ENCODE results near the gene GTSF1L. TPM values are rescaled to one million over a fixed set of nuclear protein-coding genes. Genes with fewer than 3 reads are reported as not detected.

GTSF1L gene
- polyA plus RNA-seq, 2 of the 4 experiments (the other 2 are of a cell fraction) = not detected

- Histone ChIP-seq H3K4me1 (no peaks in the 10 kb centered on the region), H3K9me3 (no peaks in the 10 kb centered on the region), H3K4me2 (no peak overlapping the region), H3K4me3 (no peak overlapping the region), H3K27ac (no peak overlapping the region)
- CTCF ChIA-PET = interaction anchor here (0.8 kb wide), 1 partner anchor 17 kb away, joined by 3 read pairs; no protein-coding TSS in a partner anchor
- FAIRE-seq = no peak
- WGBS (ENCODE audit: missing lambda C conversion rate) = 66% methylated on average over 9 of the region's 9 CpGs
- ATAC-seq = no peak
- POLR2A ChIA-PET = no interaction called here
- DNase-seq (ENCODE audit: low read depth in 1 of 2, low spot score in 1 of 2) = no peak
- TF ChIP-seq POLR2AphosphoS2 (conservative IDR thresholded peaks at IDR 0.05; ENCODE audit: low read length) (no peak), GATA3 (IDR thresholded peaks at IDR 0.05; ENCODE audit: borderline replicate concordance) (no peak), BHLHE40 (IDR thresholded peaks at IDR 0.05; ENCODE audit: low read depth, low read length) (no peak), EHF (CRISPR knock-in tag; IDR thresholded peaks at IDR 0.05) (no peak), RNF2 (IDR thresholded peaks at IDR 0.05; ENCODE audit: borderline replicate concordance, low read depth) (no peak), EHMT2 (IDR thresholded peaks at IDR 0.05; ENCODE audit: low read depth) (no peak), HOXB13 (CRISPR knock-in tag; IDR thresholded peaks at IDR 0.05; ENCODE audit: low read depth) (no peak), REST (IDR thresholded peaks at IDR 0.05) (no peak), EP300 (IDR thresholded peaks at IDR 0.05) (no peak), SREBF2 (IDR thresholded peaks at IDR 0.05) (no peak), MAX (IDR thresholded peaks at IDR 0.05) (no peak), RAD21 (conservative IDR thresholded peaks at IDR 0.05 in 1 of 2, IDR thresholded peaks at IDR 0.05 in 1 of 2) (no peak)
- TF ChIP-seq, protein P1, sequence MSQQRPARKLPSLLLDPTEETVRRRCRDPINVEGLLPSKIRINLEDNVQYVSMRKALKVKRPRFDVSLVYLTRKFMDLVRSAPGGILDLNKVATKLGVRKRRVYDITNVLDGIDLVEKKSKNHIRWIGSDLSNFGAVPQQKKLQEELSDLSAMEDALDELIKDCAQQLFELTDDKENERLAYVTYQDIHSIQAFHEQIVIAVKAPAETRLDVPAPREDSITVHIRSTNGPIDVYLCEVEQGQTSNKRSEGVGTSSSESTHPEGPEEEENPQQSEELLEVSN (IDR thresholded peaks at IDR 0.05; ENCODE audit: borderline replicate concordance, low read depth) = no peak
These were observed 44.8 kb upstream of the GTSF1L start for GRCh38 chr20:43771503-43772190.

- ChIA-PET POLR2A (no interaction called here), CTCF (interaction anchor here (0.9 to 1.5 kb wide), 3 partner anchors 10 to 310 kb away, joined by 3 to 4 read pairs (median 4); no protein-coding TSS in a partner anchor)
- DNase-seq (ENCODE audit: low read depth in 1 of 2, low spot score in 1 of 2) = no peak
- no peaks in the 10 kb centered on the region for H3K4me1 ChIP-seq
- 69% methylated on average over 3 of the region's 3 CpGs for WGBS (ENCODE audit: missing lambda C conversion rate)
- H3K9me3 ChIP-seq = no peaks in the 10 kb centered on the region
- no peak for FAIRE-seq
- H3K27ac ChIP-seq = no peak overlapping the region
- no peak for ATAC-seq
- H3K4me2 ChIP-seq = no peak overlapping the region
- H3K4me3 ChIP-seq = no peak overlapping the region
- TF ChIP-seq TP53 (CRISPR knock-in tag; IDR thresholded peaks at IDR 0.05) = no peak
- TF ChIP-seq MAZ (IDR thresholded peaks at IDR 0.05; ENCODE audit: borderline replicate concordance, low read depth, low read length) = no peak
- TF ChIP-seq RAD21 (conservative IDR thresholded peaks at IDR 0.05 in 1 of 2, IDR thresholded peaks at IDR 0.05 in 1 of 2) = no peak
- TF ChIP-seq SREBF2 (IDR thresholded peaks at IDR 0.05) = no peak
- TF ChIP-seq POLR2AphosphoS2 (conservative IDR thresholded peaks at IDR 0.05; ENCODE audit: low read length) = no peak
- no peak for TF ChIP-seq HOXB5 (CRISPR knock-in tag; IDR thresholded peaks at IDR 0.05)
- no peak for TF ChIP-seq FOSB (CRISPR knock-in tag; IDR thresholded peaks at IDR 0.05)
- no peak for TF ChIP-seq JUNB (IDR thresholded peaks at IDR 0.05)
- no peak for TF ChIP-seq SMC3 (IDR thresholded peaks at IDR 0.05)
- no peak for TF ChIP-seq HMGXB4 (CRISPR knock-in tag; IDR thresholded peaks at IDR 0.05; ENCODE audit: borderline replicate concordance)
- TF ChIP-seq EHF (CRISPR knock-in tag; IDR thresholded peaks at IDR 0.05) = no peak
- no peak for TF ChIP-seq ZFP36 (IDR thresholded peaks at IDR 0.05; ENCODE audit: borderline replicate concordance, partially characterized antibody)
- TF ChIP-seq, protein P2, sequence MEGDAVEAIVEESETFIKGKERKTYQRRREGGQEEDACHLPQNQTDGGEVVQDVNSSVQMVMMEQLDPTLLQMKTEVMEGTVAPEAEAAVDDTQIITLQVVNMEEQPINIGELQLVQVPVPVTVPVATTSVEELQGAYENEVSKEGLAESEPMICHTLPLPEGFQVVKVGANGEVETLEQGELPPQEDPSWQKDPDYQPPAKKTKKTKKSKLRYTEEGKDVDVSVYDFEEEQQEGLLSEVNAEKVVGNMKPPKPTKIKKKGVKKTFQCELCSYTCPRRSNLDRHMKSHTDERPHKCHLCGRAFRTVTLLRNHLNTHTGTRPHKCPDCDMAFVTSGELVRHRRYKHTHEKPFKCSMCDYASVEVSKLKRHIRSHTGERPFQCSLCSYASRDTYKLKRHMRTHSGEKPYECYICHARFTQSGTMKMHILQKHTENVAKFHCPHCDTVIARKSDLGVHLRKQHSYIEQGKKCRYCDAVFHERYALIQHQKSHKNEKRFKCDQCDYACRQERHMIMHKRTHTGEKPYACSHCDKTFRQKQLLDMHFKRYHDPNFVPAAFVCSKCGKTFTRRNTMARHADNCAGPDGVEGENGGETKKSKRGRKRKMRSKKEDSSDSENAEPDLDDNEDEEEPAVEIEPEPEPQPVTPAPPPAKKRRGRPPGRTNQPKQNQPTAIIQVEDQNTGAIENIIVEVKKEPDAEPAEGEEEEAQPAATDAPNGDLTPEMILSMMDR (IDR thresholded peaks at IDR 0.05) = no peak
- no peak for TF ChIP-seq GATA3 (IDR thresholded peaks at IDR 0.05; ENCODE audit: borderline replicate concordance)
- TF ChIP-seq NPAS2 (CRISPR knock-in tag; IDR thresholded peaks at IDR 0.05; ENCODE audit: borderline replicate concordance) = no peak
- no peak for TF ChIP-seq REST (IDR thresholded peaks at IDR 0.05)
These were observed 43.5 kb upstream of the GTSF1L start for GRCh38 chr20:43770342-43770741.

All from A549 (cell line).